ENCODE data around the gene NPM3.

The NPM3 gene

GRCh38 chr10:101772895-101773761 is 10.1 kb downstream of the NPM3 start:
- no peak overlapping the region for H3K4me3 ChIP-seq (ENCODE audit: low read depth, low read length)
- no peak for DNase-seq (ENCODE audit: low read depth)
- TF ChIP-seq MAX (IDR thresholded peaks at IDR 0.05; ENCODE audit: low read depth, low read length), result no peak
- no peak for TF ChIP-seq POLR2A (IDR thresholded peaks at IDR 0.05; ENCODE audit: extremely low read depth, insufficient read length)
- no peak for TF ChIP-seq MYC (IDR thresholded peaks at IDR 0.05; ENCODE audit: low read depth, low read length)
- no peak for TF ChIP-seq CTCF (IDR thresholded peaks at IDR 0.05; ENCODE audit: low read depth, low read length)

- H3K4me3 ChIP-seq (ENCODE audit: low read depth, low read length), result no peak overlapping the region
- TF ChIP-seq POLR2A (IDR thresholded peaks at IDR 0.05; ENCODE audit: extremely low read depth, insufficient read length) (no peak), MYC (IDR thresholded peaks at IDR 0.05; ENCODE audit: low read depth, low read length) (no peak), MAX (IDR thresholded peaks at IDR 0.05; ENCODE audit: low read depth, low read length) (no peak), CTCF (IDR thresholded peaks at IDR 0.05; ENCODE audit: low read depth, low read length) (no peak)
- DNase-seq (ENCODE audit: low read depth), result no peak
Observed at GRCh38 chr10:101772017-101772894, 11.0 kb downstream of the NPM3 start.

GRCh38 chr10:101771380-101771779 is 11.9 kb downstream of the NPM3 start:
- TF ChIP-seq MYC (IDR thresholded peaks at IDR 0.05; ENCODE audit: low read depth, low read length) (no peak), CTCF (IDR thresholded peaks at IDR 0.05; ENCODE audit: low read depth, low read length) (no peak), MAX (IDR thresholded peaks at IDR 0.05; ENCODE audit: low read depth, low read length) (no peak), POLR2A (IDR thresholded peaks at IDR 0.05; ENCODE audit: extremely low read depth, insufficient read length) (no peak)

GRCh38 chr10:101770331-101771215 is 12.7 kb downstream of the NPM3 start:
- no peak overlapping the region for H3K4me3 ChIP-seq (ENCODE audit: low read depth, low read length)
- TF ChIP-seq MAX (IDR thresholded peaks at IDR 0.05; ENCODE audit: low read depth, low read length), result no peak
- DNase-seq (ENCODE audit: low read depth), result no peak

More at GRCh38 chr10:101771380-101771779, 11.9 kb downstream of the NPM3 start:
- no peak overlapping the region for H3K4me3 ChIP-seq (ENCODE audit: low read depth, low read length)
- no peak for DNase-seq (ENCODE audit: low read depth)

- no peak for DNase-seq (ENCODE audit: low read depth)
- no peak for TF ChIP-seq CTCF (IDR thresholded peaks at IDR 0.05; ENCODE audit: low read depth, low read length)
- no peak for TF ChIP-seq POLR2A (IDR thresholded peaks at IDR 0.05; ENCODE audit: extremely low read depth, insufficient read length)
- TF ChIP-seq MAX (IDR thresholded peaks at IDR 0.05; ENCODE audit: low read depth, low read length), result no peak
- TF ChIP-seq MYC (IDR thresholded peaks at IDR 0.05; ENCODE audit: low read depth, low read length), result no peak
- H3K4me3 ChIP-seq (ENCODE audit: low read depth, low read length), result no peak overlapping the region
Observed at GRCh38 chr10:101769541-101770180, 13.6 kb downstream of the NPM3 start.

Measured in NB4 (cell line).